Keratinocyte (primary cell): Measurements from ENCODE around the gene ETNK2.

Experiments used
- EZH2 ChIP-seq: IDR thresholded peaks from one replicate; pipeline ENCODE4 v1.6.1; 2012; ENCODE audit warnings: inconsistent platforms, mild to moderate bottlenecking, low read length, moderate library complexity
- TF ChIP-seq, protein P1 (sequence below), 3 experiments: IDR thresholded peaks in 1 of 3; conservative IDR thresholded peaks in 1 of 3; optimal IDR thresholded peaks in 1 of 3; 2 replicates in 2 of 3; 3 replicates in 1 of 3; pipeline versions ENCODE3 to v1.5.1; 2011; ENCODE audit warnings: low read length in 3 of 3, mild to moderate bottlenecking in 3 of 3, moderate library complexity in 2 of 3, control low read depth in 1 of 3, inconsistent platforms in 1 of 3; ENCODE audit not compliant: insufficient read depth in 2 of 3; ENCODE audit errors: extremely low read depth in 1 of 3

- TF ChIP-seq, protein P1, sequence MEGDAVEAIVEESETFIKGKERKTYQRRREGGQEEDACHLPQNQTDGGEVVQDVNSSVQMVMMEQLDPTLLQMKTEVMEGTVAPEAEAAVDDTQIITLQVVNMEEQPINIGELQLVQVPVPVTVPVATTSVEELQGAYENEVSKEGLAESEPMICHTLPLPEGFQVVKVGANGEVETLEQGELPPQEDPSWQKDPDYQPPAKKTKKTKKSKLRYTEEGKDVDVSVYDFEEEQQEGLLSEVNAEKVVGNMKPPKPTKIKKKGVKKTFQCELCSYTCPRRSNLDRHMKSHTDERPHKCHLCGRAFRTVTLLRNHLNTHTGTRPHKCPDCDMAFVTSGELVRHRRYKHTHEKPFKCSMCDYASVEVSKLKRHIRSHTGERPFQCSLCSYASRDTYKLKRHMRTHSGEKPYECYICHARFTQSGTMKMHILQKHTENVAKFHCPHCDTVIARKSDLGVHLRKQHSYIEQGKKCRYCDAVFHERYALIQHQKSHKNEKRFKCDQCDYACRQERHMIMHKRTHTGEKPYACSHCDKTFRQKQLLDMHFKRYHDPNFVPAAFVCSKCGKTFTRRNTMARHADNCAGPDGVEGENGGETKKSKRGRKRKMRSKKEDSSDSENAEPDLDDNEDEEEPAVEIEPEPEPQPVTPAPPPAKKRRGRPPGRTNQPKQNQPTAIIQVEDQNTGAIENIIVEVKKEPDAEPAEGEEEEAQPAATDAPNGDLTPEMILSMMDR (optimal IDR thresholded peaks at IDR 0.05 in 1 of 3, IDR thresholded peaks at IDR 0.05 in 1 of 3, conservative IDR thresholded peaks at IDR 0.05 in 1 of 3; ENCODE audit: extremely low read depth in 1 of 3, insufficient read depth in 2 of 3, low read length in 3 of 3), result no peak
- no peak for TF ChIP-seq EZH2
These were observed 35.3 kb downstream of the ETNK2 start for GRCh38 chr1:204116539-204116938.
